UCSD-AML1 (cell line): ENCODE results near the gene KCNF1.

ENCODE experiments used
- DNase-seq: peaks from one replicate; lab custom pipeline; 2025; ENCODE audit not compliant: unreplicated experiment; lab: John Stamatoyannopoulos, UW

Gene KCNF1

GRCh38 chr2:10961490-10961875, 49.7 kb downstream of the KCNF1 start:
- no peak for DNase-seq

DNA sequence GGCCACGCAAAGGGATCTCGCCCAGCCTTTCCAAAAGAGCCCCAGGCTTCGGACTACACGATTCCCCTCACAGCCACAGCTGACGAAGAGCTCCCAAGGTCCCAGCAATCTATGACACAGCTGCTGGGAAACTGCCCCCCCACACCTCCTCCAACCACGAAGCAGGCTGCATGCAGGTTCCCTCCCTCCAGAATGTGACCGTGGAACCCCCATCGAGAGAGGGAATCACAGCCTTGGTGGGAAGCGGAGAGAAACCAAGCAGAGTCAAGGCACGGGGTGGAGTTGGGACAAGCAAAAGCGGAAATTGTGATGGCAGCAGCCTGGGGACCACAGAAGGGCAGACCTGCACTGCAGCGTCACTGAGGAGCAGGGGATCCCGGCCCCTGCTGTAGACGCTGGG, 50.3 kb downstream of the KCNF1 start:
- no peak for DNase-seq

GRCh38 chr2:10963155-10963554, 51.4 kb downstream of the KCNF1 start:
- no peak for DNase-seq
